Neural progenitor cell (in vitro differentiated cells): ENCODE data around the gene CHEK2.

Experiments used
- EZH2 ChIP-seq: fragments of 200-600 bp; sonication (generic); IDR thresholded peaks from 2 replicates; pipeline ENCODE4 v1.6.1; 2017; ENCODE audit warnings: antibody characterized with exemption, mild to moderate bottlenecking, moderate library complexity
- TF ChIP-seq, protein P1 (sequence below): fragments of 200-600 bp; sonication (generic); IDR thresholded peaks from 2 replicates; pipeline ENCODE4 v1.5.1; 2017; ENCODE audit warnings: antibody characterized with exemption, mild to moderate bottlenecking

- TF ChIP-seq, protein P1, sequence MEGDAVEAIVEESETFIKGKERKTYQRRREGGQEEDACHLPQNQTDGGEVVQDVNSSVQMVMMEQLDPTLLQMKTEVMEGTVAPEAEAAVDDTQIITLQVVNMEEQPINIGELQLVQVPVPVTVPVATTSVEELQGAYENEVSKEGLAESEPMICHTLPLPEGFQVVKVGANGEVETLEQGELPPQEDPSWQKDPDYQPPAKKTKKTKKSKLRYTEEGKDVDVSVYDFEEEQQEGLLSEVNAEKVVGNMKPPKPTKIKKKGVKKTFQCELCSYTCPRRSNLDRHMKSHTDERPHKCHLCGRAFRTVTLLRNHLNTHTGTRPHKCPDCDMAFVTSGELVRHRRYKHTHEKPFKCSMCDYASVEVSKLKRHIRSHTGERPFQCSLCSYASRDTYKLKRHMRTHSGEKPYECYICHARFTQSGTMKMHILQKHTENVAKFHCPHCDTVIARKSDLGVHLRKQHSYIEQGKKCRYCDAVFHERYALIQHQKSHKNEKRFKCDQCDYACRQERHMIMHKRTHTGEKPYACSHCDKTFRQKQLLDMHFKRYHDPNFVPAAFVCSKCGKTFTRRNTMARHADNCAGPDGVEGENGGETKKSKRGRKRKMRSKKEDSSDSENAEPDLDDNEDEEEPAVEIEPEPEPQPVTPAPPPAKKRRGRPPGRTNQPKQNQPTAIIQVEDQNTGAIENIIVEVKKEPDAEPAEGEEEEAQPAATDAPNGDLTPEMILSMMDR = no peak
- TF ChIP-seq EZH2 = no peak
These were observed 34.8 kb downstream of the CHEK2 start for GRCh38 chr22:28706845-28707244.
